MM.1S (cell line): Measurements from ENCODE around the gene BCR.
"Not testable (repeated sequence)": the region's sequence is repeated elsewhere in the genome, so short reads cannot be mapped to it uniquely, and the experiment has no call there.

Source experiments
- CTCF ChIP-seq: fragments of 300-600 bp; sonication (generic); IDR thresholded peaks from 2 replicates; pipeline ENCODE4 v1.5.1; 2016; ENCODE audit warnings: antibody characterized with exemption, low read length, mixed read lengths
- EZH2 ChIP-seq: fragments of 300-600 bp; sonication (generic); optimal IDR thresholded peaks from 2 replicates; pipeline ENCODE3; 2017; ENCODE audit warnings: low read depth, mild to moderate bottlenecking, antibody characterized with exemption, low read length, mixed read lengths
- EZH2phosphoT487 ChIP-seq: fragments of 300-600 bp; sonication (generic); IDR thresholded peaks from 2 replicates; pipeline ENCODE4 v1.6.1; 2018; ENCODE audit warnings: antibody characterized with exemption, low read length

GRCh38 chr22:23318316-23318715 is 138.0 kb downstream of the BCR start:
- not testable (repeated sequence) for TF ChIP-seq CTCF, EZH2, EZH2phosphoT487
